Endothelial cell of umbilical vein (primary cell): Measurements from ENCODE around the gene SNAPC4. TPM values are rescaled to one million over a fixed set of nuclear protein-coding genes. Genes with fewer than 3 reads are reported as not detected.

ENCODE experiments used
- BruUV-seq: library from RNA; stranded (reverse); fragments of 400-500 nt; replicated peaks from 2 replicates; lab custom pipeline; 2021; lab: Mats Ljungman, UMichigan
- CTCF ChIA-PET: fragments of 300-600, 350-600 bp; sonication (Branson Sonifier 250); formaldehyde crosslinking; loops from one replicate; lab custom pipeline; 2021; ENCODE audit warnings: antibody characterized with exemption, inconsistent platforms; lab: Charles Lee
- POLR2A ChIA-PET: fragments of 300-600, 350-600 bp; sonication (Branson Sonifier 250); formaldehyde crosslinking; loops from one replicate; lab custom pipeline; 2021; ENCODE audit warnings: antibody characterized with exemption, inconsistent platforms; lab: Charles Lee
- DNase-seq: peaks from one replicate; pipeline ENCODE4 v3.0.0-alpha.2; 2011; ENCODE audit warnings: low read depth, low spot score
- FAIRE-seq: peaks from 2 replicates; lab custom pipeline; 2011; peaks lifted over from hg19 to GRCh38; lab: Jason Lieb, UNC
- H2AFZ ChIP-seq: 2 replicates; pipeline ENCODE4 v1.6.0; 2012; ENCODE audit warnings: low read depth, low read length, control low read depth, inconsistent platforms
- H3K27ac ChIP-seq: 2 replicates; pipeline ENCODE4 v1.5.1; 2011; ENCODE audit warnings: low read depth, mild to moderate bottlenecking, control low read depth, low read length, moderate library complexity; ENCODE audit not compliant: insufficient read depth
- H3K27me3 ChIP-seq, 2 experiments: 2 replicates each; pipeline versions ENCODE4 v1.6.0 to v1.6.1; 2011; ENCODE audit warnings: low read length in 2 of 2, mixed read lengths in 1 of 2; ENCODE audit not compliant: control insufficient read depth in 2 of 2, insufficient read depth in 2 of 2
- H3K36me3 ChIP-seq, 2 experiments: 2 replicates in 1 of 2; 3 replicates in 1 of 2; pipeline ENCODE4 v1.5.1; 2011; ENCODE audit warnings: low read length in 2 of 2, mild to moderate bottlenecking in 1 of 2, moderate library complexity in 1 of 2; ENCODE audit not compliant: control insufficient read depth in 2 of 2, insufficient read depth in 2 of 2; ENCODE audit errors: extremely low read depth in 1 of 2
- H3K4me1 ChIP-seq: 3 replicates; pipeline ENCODE4 v1.5.1; 2011; ENCODE audit warnings: mild to moderate bottlenecking, low read length; ENCODE audit not compliant: control insufficient read depth, insufficient read depth; ENCODE audit errors: extremely low read depth
- H3K4me2 ChIP-seq: 2 replicates; pipeline ENCODE4 v1.6.1; 2011; ENCODE audit warnings: low read length, control low read depth, mixed read lengths; ENCODE audit not compliant: insufficient read depth
- H3K4me3 ChIP-seq, 3 experiments: fragments of 200-600 bp in 1 of 3; sonication (generic), shearing (Covaris generic) in 1 of 3; replicated peaks in 1 of 3; 2 replicates each; pipeline ENCODE4 v1.5.1; 2011 to 2016; ENCODE audit warnings: control low read depth in 3 of 3, low read length in 3 of 3, mild to moderate bottlenecking in 2 of 3, inconsistent platforms in 1 of 3, low read depth in 1 of 3, moderate library complexity in 1 of 3; ENCODE audit not compliant: insufficient read depth in 1 of 3
- H3K79me2 ChIP-seq: 2 replicates; pipeline ENCODE4 v1.6.0; 2012; ENCODE audit warnings: low read length, inconsistent platforms; ENCODE audit not compliant: control insufficient read depth, insufficient read depth
- H3K9ac ChIP-seq: replicated peaks from 2 replicates; pipeline ENCODE3; 2011; ENCODE audit warnings: low read length, control low read depth; ENCODE audit not compliant: insufficient read depth; ENCODE audit errors: extremely low read depth
- H3K9me1 ChIP-seq: replicated peaks from 3 replicates; pipeline ENCODE4 v1.6.0; 2011; ENCODE audit warnings: mild to moderate bottlenecking, low read length; ENCODE audit not compliant: control insufficient read depth, insufficient read depth; ENCODE audit errors: extremely low read depth
- H3K9me3 ChIP-seq: replicated peaks from 2 replicates; pipeline ENCODE4 v1.5.1; 2012; ENCODE audit warnings: low read length, inconsistent platforms; ENCODE audit not compliant: control insufficient read depth, insufficient read depth
- H4K20me1 ChIP-seq: replicated peaks from 2 replicates; pipeline ENCODE3; 2011; ENCODE audit warnings: mild to moderate bottlenecking, low read length; ENCODE audit not compliant: control insufficient read depth, insufficient read depth; ENCODE audit errors: extremely low read depth
- CTCF ChIP-seq, 2 donors: IDR thresholded peaks; 1 replicate in 1 of 2; 2 replicates in 1 of 2; pipeline ENCODE4 v1.5.1; 2011; ENCODE audit warnings: low read length in 2 of 2, mild to moderate bottlenecking in 2 of 2, moderate library complexity in 2 of 2, control low read depth in 1 of 2, inconsistent platforms in 1 of 2, low read depth in 1 of 2; ENCODE audit not compliant: insufficient read depth in 1 of 2; ENCODE audit errors: extremely low read depth in 1 of 2
- EZH2 ChIP-seq: IDR thresholded peaks from 2 replicates; pipeline ENCODE4 v1.6.1; 2012; ENCODE audit warnings: borderline replicate concordance, low read depth, mild to moderate bottlenecking, moderate library complexity, low read length, inconsistent platforms; ENCODE audit not compliant: severe bottlenecking
- FOS ChIP-seq: IDR thresholded peaks from 2 replicates; pipeline ENCODE4 v1.6.1; 2011; ENCODE audit warnings: mild to moderate bottlenecking, low read length, moderate library complexity, borderline replicate concordance; ENCODE audit not compliant: insufficient read depth
- GATA2 ChIP-seq: IDR thresholded peaks from 2 replicates; pipeline ENCODE4 v1.7.0; 2011; ENCODE audit warnings: low read depth, mild to moderate bottlenecking, moderate library complexity, mixed read lengths, low read length; ENCODE audit not compliant: insufficient read length, insufficient read depth
- JUN ChIP-seq: IDR thresholded peaks from 2 replicates; pipeline ENCODE4 v1.6.1; 2011; ENCODE audit warnings: borderline replicate concordance, low read depth; ENCODE audit not compliant: insufficient read length, insufficient read depth
- MYC ChIP-seq: IDR thresholded peaks from one replicate; pipeline ENCODE4 v1.6.1; 2011; ENCODE audit warnings: mild to moderate bottlenecking, low read depth, low read length
- POLR2AphosphoS5 ChIP-seq: IDR thresholded peaks from 2 replicates; pipeline ENCODE4 v1.6.1; 2012; ENCODE audit warnings: low read depth, mild to moderate bottlenecking, control low read depth, low read length, moderate library complexity; ENCODE audit not compliant: insufficient read depth
- dilution Hi-C: fragments of 300-500 bp; cut with MboI; formaldehyde crosslinking; loops from one replicate; pipeline ENCODE4 v1.15.0; 2019; ENCODE audit warnings: low sequenced_read_pairs; ENCODE audit not compliant: extremely low pct_ligation_motif_present
- intact Hi-C: fragments of 100-400 bp; cut with micrococcal nuclease; formaldehyde crosslinking; loops from one replicate; pipeline ENCODE4 v1.10.0; 2022
- polyA plus RNA-seq, 4 experiments: library from polyadenylated mRNA; depleted of rRNA in 3 of 4; stranded (reverse) in 3 of 4; unstranded in 1 of 4; fragments of >200 nt; gene quantifications; 2 replicates each; pipeline versions ENCODE4 v1.2.1 to v1.2.3, GENCODE V29; 2011 to 2012; ENCODE audit warnings: missing spikeins in 1 of 4
- total RNA-seq: library from RNA; stranded (reverse); gene quantifications from 2 replicates; pipeline ENCODE4 v1.2.3, GENCODE V29; 2021
- TF ChIP-seq, protein P1 (sequence below): IDR thresholded peaks from 2 replicates; pipeline ENCODE4 v1.6.1; 2011; ENCODE audit not compliant: insufficient read depth, insufficient read length

The SNAPC4 gene
- total and polyA plus RNA-seq, 2 donors (not counting 3 experiments of a cell fraction or from before 2014, with no cell fraction given): 6.7 to 17.5 TPM

DNA sequence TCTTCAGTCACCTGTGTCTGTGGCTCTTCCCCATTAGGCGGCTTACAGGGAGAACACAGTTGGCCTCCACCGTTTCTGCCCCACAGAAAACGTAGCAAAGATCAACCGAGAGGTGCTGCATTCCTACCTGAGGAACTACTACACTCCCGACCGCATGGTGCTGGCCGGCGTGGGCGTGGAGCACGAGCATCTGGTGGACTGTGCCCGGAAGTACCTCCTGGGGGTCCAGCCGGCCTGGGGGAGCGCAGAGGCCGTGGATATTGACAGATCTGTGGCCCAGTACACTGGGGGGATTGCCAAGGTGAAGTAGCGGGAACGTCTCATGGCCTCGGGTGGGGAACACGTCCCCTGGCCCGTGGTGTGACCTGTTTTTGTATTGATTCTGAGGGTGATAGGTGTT is 16.9 kb upstream of the SNAPC4 start:
- no peak overlapping the region for H2AFZ ChIP-seq
- H3K27me3 ChIP-seq: no peaks in the 10 kb centered on the region
- H3K27ac ChIP-seq: no peak overlapping the region
- no peaks in the 10 kb centered on the region for H3K9me3 ChIP-seq
- peaks cover 14% of the 10 kb centered on the region for H3K79me2 ChIP-seq
- FAIRE-seq: no peak
- H4K20me1 ChIP-seq: no peaks in the 10 kb centered on the region
- no peak overlapping the region for H3K4me2 ChIP-seq
- no peaks in the 10 kb centered on the region for H3K9me1 ChIP-seq
- BruUV-seq: no TSS peak
- ChIA-PET CTCF (no interaction called here), POLR2A (no interaction called here)
- intact Hi-C loops: no loop called here
- H3K36me3 ChIP-seq: peaks cover 24 to 61% of the 10 kb centered on the region in 2 experiments
- no peak for DNase-seq
- H3K4me1 ChIP-seq: peaks cover 2% of the 10 kb centered on the region
- H3K9ac ChIP-seq: no peak overlapping the region
- TF ChIP-seq, protein P1, sequence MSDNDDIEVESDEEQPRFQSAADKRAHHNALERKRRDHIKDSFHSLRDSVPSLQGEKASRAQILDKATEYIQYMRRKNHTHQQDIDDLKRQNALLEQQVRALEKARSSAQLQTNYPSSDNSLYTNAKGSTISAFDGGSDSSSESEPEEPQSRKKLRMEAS: no peak
- TF ChIP-seq JUN: no peak
- no peak for TF ChIP-seq EZH2
- TF ChIP-seq GATA2: no peak
- dilution Hi-C loops: no loop called here
- no peak overlapping the region for H3K4me3 ChIP-seq

DNA sequence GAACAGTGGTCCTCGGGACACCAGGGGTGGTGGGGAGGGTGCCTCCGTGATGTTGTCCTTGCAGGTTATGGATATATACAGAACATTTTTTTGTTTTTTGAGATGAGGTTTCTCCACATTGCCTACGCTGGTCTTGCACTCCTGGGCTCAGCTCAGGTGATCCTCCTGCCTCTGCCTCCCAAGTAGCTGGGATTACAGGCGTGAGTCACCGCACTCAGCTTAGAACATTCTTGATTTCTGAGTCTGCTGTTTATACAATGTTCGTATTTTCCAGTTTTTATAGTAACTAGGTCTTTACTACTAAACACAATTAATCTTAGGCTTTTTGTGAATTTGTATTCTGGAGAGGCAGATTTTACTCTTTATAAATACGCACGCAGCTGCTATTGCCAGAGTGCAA is 16.5 kb upstream of the SNAPC4 start:
- TF ChIP-seq FOS: no peak
- no peak for TF ChIP-seq GATA2
- no peak for TF ChIP-seq MYC
- TF ChIP-seq CTCF (IDR thresholded peaks at IDR 0.05; ENCODE audit: extremely low read depth in 1 of 2, insufficient read depth in 1 of 2, low read depth in 1 of 2, low read length in 2 of 2): no peak
- no peak for TF ChIP-seq EZH2
- no peak for TF ChIP-seq JUN
- TF ChIP-seq, protein P1: no peak
- no peak for TF ChIP-seq POLR2AphosphoS5

More for the DNA sequence above, 16.5 kb upstream of the SNAPC4 start:
- no peak for FAIRE-seq
- Histone ChIP-seq H3K27me3 (no peaks in the 10 kb centered on the region), H3K9me1 (no peaks in the 10 kb centered on the region), H4K20me1 (no peaks in the 10 kb centered on the region), H3K79me2 (peaks cover 19% of the 10 kb centered on the region), H3K9ac (no peak overlapping the region), H3K4me1 (peaks cover 6% of the 10 kb centered on the region), H3K9me3 (no peaks in the 10 kb centered on the region), H3K36me3 (peaks cover 22 to 58% of the 10 kb centered on the region in 2 experiments), H3K4me2 (no peak overlapping the region), H3K4me3 (no peak overlapping the region), H3K27ac (no peak overlapping the region), H2AFZ (no peak overlapping the region)
- POLR2A ChIA-PET: no interaction called here
- CTCF ChIA-PET: no interaction called here
- no TSS peak for BruUV-seq
- dilution Hi-C loops: no loop called here
- DNase-seq: no peak
- intact Hi-C loops: no loop called here
